SH-SY5Y (cell line): ENCODE data around the gene SLC25A41.

Source experiments
- GATA2 ChIP-seq: IDR thresholded peaks from 2 replicates; pipeline ENCODE4 v1.6.1; 2011; ENCODE audit warnings: mild to moderate bottlenecking, low read depth, low read length
- GATA3 ChIP-seq: IDR thresholded peaks from 2 replicates; pipeline ENCODE4 v1.6.1; 2011; ENCODE audit warnings: low read depth, mild to moderate bottlenecking, low read length, moderate library complexity

DNA sequence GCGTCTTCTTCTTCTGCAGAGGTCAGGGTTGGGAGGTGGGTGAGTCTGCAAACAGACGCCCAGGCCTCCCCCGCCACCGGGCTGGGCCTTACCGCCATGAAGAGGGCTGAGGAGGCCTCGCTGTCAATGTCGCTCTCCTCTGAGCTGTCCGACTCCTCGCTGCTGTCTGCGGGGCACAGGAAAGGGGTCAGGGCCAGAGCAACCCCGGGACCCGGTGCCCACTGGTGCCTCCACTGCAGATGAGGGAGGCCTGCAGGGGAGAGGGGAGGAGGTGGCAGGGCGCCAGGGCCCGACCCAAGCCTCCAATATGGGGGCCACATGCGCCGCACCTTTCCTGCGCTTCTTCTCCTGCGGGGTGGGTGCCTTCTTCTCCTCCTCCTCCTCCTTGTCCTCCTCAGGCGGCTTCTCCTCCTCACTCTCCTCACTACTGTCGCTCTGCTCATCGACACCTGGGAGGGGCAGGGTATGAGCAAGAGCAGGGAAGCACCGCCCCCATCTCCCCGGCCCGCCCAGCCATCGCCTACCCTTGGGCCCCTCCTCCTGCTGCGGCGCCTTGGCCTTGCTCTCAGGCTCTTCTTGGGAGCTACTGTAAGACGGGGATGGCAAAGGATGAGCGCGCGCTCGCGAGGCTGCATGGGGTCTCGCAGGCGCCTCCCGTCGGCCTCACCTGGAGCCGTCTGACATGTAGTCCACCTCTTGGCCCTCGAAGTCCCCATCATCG lies 52.4 kb downstream of the SLC25A41 start:
- TF ChIP-seq GATA3 (no peak), GATA2 (no peak)
